Activated CD8-positive, alpha-beta T cell treated with anti-CD3 and anti-CD28 coated beads for 36 hours (primary cell): ENCODE results near the gene RAB34. TPM values are rescaled to one million over a fixed set of nuclear protein-coding genes. Genes with fewer than 3 reads are reported as not detected.
"Not testable (repeated sequence)": the region's sequence is repeated elsewhere in the genome, so short reads cannot be mapped to it uniquely, and the experiment has no call there.

ENCODE experiments used
- ATAC-seq: fragments of 200-7000 bp; cut with Tn5 transposase; one replicate; pipeline ENCODE4 v1.10.0; 2021; ENCODE audit warnings: mild to moderate bottlenecking, moderate library complexity
- CTCF ChIA-PET: fragments of 350-600 bp; sonication (Branson Sonifier 250); formaldehyde crosslinking; loops from one replicate; lab custom pipeline; 2021; ENCODE audit warnings: antibody characterized with exemption; lab: Charles Lee
- POLR2A ChIA-PET: fragments of 350-600 bp; sonication (Branson Sonifier 250); formaldehyde crosslinking; loops from one replicate; lab custom pipeline; 2021; ENCODE audit warnings: antibody characterized with exemption; lab: Charles Lee
- DNase-seq: peaks from one replicate; pipeline ENCODE4 v3.0.0-alpha.2; 2020
- H3K27ac Mint-ChIP-seq: one replicate; pipeline ENCODE4 v1.8.0; 2021; ENCODE audit warnings: mild to moderate bottlenecking, mixed read lengths
- H3K27me3 Mint-ChIP-seq: one replicate; pipeline ENCODE4 v1.8.0; 2021; ENCODE audit warnings: mixed read lengths
- H3K36me3 Mint-ChIP-seq: one replicate; pipeline ENCODE4 v1.8.0; 2021; ENCODE audit warnings: low read depth, mixed read lengths
- H3K4me1 Mint-ChIP-seq: one replicate; pipeline ENCODE4 v1.8.0; 2021; ENCODE audit warnings: low read depth, mixed read lengths
- H3K4me3 Mint-ChIP-seq: one replicate; pipeline ENCODE4 v1.8.0; 2021; ENCODE audit warnings: mild to moderate bottlenecking, moderate library complexity, mixed read lengths
- H3K9me3 Mint-ChIP-seq: one replicate; pipeline ENCODE4 v1.8.0; 2021; ENCODE audit warnings: mixed read lengths
- CTCF ChIP-seq: fragments of 200-600 bp; IDR thresholded peaks from one replicate; pipeline ENCODE4 v1.8.0; 2022; ENCODE audit warnings: antibody characterized with exemption, mild to moderate bottlenecking
- intact Hi-C: fragments of 100-400 bp; cut with micrococcal nuclease; formaldehyde crosslinking; loops from one replicate; pipeline ENCODE4 v1.10.0; 2022
- total RNA-seq, 2 experiments: library from RNA; stranded (reverse); gene quantifications; one replicate each; pipeline ENCODE4 v1.2.3, GENCODE V29; 2021

RAB34 gene
- total RNA-seq, 2 experiments from 2014 or later: 9.8 to 14.4 TPM

DNA sequence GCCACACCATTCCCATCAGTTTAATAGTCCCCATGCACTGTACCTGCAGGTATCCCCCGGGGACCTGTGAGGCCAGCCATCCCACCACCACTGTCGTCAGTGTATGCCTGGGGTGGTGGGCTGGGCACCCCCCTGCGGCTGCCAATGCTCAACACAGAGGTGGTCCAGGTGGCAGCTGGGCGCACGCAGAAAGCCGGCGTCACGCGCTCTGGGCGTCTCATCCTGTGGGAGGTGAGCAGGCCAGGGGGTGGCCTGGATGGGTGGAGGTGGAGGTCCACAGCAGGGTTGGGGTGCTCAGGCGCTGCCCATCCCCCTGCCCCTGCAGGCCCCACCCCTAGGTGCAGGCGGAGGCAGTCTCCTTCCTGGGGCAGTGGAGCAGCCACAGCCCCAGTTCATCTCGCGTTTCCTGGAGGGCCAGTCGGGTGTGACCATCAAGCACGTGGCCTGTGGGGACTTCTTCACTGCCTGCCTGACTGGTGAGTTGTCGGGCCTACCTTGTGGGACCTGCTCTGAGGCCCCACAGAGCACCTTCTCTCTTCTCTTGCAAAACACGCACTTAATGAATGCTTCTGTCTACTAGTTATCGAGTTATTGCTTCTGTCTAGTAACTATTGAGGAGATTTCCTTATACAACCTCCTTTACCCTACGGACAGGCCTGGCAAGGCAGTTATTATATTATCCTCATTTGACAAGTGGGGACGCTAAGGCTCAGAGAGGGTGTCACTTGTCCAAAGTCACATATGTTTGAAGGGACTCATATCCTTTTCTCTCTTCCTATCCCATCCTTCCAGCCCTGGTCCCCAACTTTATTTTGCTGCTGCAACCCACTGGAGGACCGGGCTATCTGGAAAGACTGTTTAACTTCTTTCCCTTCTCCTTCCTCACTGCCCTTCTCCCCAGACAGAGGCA, 20.4 kb upstream of the RAB34 start:
- Mint-ChIP-seq H3K27me3 (no peaks in the 10 kb centered on the region), H3K4me3 (peak overlapping the region; percentile 44), H3K4me1 (peaks cover 42% of the 10 kb centered on the region), H3K27ac (peak overlapping the region; percentile 80), H3K9me3 (peaks cover 3% of the 10 kb centered on the region), H3K36me3 (peaks cover 19% of the 10 kb centered on the region)
- ATAC-seq: peak; percentile 18
- ChIA-PET POLR2A (interaction anchor here (0.5 to 20.7 kb wide), 4 partner anchors 11 to 1877 kb away, joined by 3 to 480 read pairs (median 6); partner anchors contain the start of genes NEK8, PROCA1, RPL23A and TLCD1), CTCF (interaction anchor here (1.1 to 17.1 kb wide), 3 partner anchors 11 to 26 kb away, joined by 4 to 609 read pairs (median 17); partner anchors contain the start of genes NEK8 and TLCD1)
- intact Hi-C loops: no loop called here
- TF ChIP-seq CTCF: no peak
- no peak for DNase-seq

- ChIA-PET CTCF (no interaction called here), POLR2A (interaction anchor here (0.5 to 20.7 kb wide), 3 partner anchors 13 to 1877 kb away, joined by 3 to 480 read pairs (median 4); partner anchors contain the start of genes NEK8, RPL23A and TLCD1)
- peaks cover 19% of the 10 kb centered on the region for H3K36me3 Mint-ChIP-seq
- H3K9me3 Mint-ChIP-seq: peaks cover 3% of the 10 kb centered on the region
- no peaks in the 10 kb centered on the region for H3K27me3 Mint-ChIP-seq
- peaks cover 42% of the 10 kb centered on the region for H3K4me1 Mint-ChIP-seq
- no peak overlapping the region for H3K27ac Mint-ChIP-seq
- ATAC-seq (no peak), DNase-seq (no peak)
- intact Hi-C loops: no loop called here
- H3K4me3 Mint-ChIP-seq: no peak overlapping the region
- TF ChIP-seq CTCF: no peak
Measured at GRCh38 chr17:28737316-28737715, 19.6 kb upstream of the RAB34 start.

DNA sequence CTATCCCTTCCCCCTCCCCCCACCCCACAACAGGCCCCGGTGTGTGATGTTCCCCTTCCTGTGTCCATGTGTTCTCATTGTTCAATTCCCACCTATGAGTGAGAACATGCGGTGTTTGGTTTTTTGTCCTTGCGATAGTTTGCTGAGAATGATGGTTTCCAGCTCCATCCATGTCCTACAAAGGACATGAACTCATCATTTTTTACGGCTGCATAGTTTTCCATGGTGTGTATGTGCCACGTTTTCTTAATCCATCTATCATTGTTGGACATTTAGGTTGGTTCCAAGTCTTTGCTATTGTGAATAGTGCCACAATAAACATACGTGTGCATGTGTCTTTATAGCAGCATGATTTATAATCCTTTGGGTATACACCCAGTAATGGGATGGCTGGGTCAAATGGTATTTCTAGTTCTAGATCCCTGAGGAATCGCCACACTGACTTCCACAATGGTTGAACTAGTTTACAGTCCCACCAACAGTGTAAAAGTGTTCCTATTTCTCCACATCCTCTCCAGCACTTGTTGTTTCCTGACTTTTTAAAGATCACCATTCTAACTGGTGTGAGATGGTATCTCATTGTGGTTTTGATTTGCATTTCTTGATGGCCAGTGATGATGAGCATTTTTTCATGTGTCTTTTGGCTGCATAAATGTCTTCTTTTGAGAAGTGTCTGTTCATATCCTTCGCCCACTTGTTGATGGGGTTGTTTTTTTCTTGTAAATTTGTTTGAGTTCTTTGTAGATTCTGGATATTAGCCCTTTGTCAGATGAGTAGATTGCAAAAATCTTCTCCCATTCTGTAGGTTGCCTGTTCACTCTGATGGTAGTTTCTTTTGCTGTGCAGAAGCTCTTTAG, 18.5 kb upstream of the RAB34 start:
- not testable (repeated sequence) for ATAC-seq, H3K4me3 Mint-ChIP-seq

DNA sequence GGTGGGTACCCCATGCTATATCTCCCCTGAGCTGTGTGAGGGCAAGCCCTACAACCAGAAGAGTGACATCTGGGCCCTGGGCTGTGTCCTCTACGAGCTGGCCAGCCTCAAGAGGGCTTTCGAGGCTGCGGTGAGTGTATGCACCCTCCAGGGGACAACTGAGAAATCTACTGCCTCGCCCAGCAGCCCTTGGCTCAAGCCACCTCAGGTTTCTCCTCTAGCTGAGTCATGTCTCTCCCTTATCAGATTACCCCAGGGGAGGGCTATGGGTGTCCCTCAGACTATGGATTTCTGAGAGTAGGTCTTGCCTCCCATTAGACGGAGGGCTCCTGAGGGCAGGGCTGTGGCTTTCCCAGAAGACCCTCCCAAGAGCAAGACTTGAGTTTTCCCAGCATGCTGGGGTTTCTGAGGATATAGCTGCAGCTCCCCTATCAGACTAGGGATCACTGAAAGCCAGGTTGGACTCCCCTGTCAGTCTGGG, 17.6 kb upstream of the RAB34 start:
- Mint-ChIP-seq H3K27ac (no peak overlapping the region), H3K36me3 (peaks cover 12% of the 10 kb centered on the region), H3K9me3 (peaks cover 3% of the 10 kb centered on the region), H3K27me3 (no peaks in the 10 kb centered on the region), H3K4me1 (peaks cover 35% of the 10 kb centered on the region), H3K4me3 (no peak overlapping the region)
- CTCF ChIA-PET: interaction anchor here (0.9 to 1.2 kb wide), 3 partner anchors 8 to 15 kb away, joined by 3 to 6 read pairs (median 6); partner anchors contain the start of genes TLCD1 and TRAF4
- ATAC-seq: no peak
- TF ChIP-seq CTCF: no peak
- POLR2A ChIA-PET: interaction anchor here (1.3 to 20.7 kb wide), 4 partner anchors 8 to 17 kb away, joined by 4 to 480 read pairs (median 6); partner anchors contain the start of genes NEK8, RPL23A and TLCD1
- intact Hi-C loops: no loop called here
- DNase-seq: no peak

More for the DNA sequence above, 18.5 kb upstream of the RAB34 start:
- H3K27ac Mint-ChIP-seq, DNase-seq, intact Hi-C loops, H3K27me3 Mint-ChIP-seq, H3K9me3 Mint-ChIP-seq: not testable (repeated sequence)
- POLR2A ChIA-PET: interaction anchor here (0.6 to 20.7 kb wide), 4 partner anchors 10 to 117 kb away, joined by 4 to 480 read pairs (median 4); partner anchors contain the start of genes NEK8, RPL23A and TLCD1
- CTCF ChIA-PET: interaction anchor here (0.9 to 1.2 kb wide), 2 partner anchors 7 to 14 kb away, joined by 3 to 6 read pairs; partner anchors contain the start of gene TRAF4
- peaks cover 35% of the 10 kb centered on the region for H3K4me1 Mint-ChIP-seq
- peaks cover 20% of the 10 kb centered on the region for H3K36me3 Mint-ChIP-seq
